ENCODE data around the gene GPC3. TPM values are rescaled to one million over a fixed set of nuclear protein-coding genes. Genes with fewer than 3 reads are reported as not detected.

GPC3 gene
- total and polyA plus RNA-seq, 2 donors (not counting 3 experiments of a cell fraction or from before 2014, with no cell fraction given) = not detected

DNA sequence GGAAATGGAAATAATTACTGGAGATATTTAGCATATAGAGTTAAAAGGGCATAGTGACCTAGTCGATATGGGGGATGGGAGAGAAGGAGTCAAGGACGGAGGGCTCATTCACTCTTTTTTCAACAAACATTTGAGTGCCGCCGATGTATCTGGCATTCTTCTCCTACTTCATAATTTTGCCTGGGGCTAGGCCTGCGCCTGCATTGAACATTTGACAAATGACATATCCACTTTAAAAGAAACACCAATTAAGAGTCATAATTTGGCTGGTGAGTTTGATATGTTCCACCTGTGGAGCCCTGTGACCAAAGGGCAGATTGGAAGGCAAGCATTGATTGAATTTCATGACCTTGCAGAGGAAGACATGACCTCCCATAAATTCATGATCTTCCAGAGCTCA, 2.6 kb upstream of the GPC3 start:
- dilution Hi-C loops (cut with MboI; ENCODE audit: extremely low pct_ligation_motif_present, low sequenced_read_pairs) (no loop called here), intact Hi-C loops (cut with micrococcal nuclease) (no loop called here)
- no peak for TF ChIP-seq FOS (IDR thresholded peaks at IDR 0.05; ENCODE audit: borderline replicate concordance, insufficient read depth, low read length)
- no peak for TF ChIP-seq EZH2 (IDR thresholded peaks at IDR 0.05; ENCODE audit: borderline replicate concordance, low read depth, low read length, severe bottlenecking)
- TF ChIP-seq, protein P1, sequence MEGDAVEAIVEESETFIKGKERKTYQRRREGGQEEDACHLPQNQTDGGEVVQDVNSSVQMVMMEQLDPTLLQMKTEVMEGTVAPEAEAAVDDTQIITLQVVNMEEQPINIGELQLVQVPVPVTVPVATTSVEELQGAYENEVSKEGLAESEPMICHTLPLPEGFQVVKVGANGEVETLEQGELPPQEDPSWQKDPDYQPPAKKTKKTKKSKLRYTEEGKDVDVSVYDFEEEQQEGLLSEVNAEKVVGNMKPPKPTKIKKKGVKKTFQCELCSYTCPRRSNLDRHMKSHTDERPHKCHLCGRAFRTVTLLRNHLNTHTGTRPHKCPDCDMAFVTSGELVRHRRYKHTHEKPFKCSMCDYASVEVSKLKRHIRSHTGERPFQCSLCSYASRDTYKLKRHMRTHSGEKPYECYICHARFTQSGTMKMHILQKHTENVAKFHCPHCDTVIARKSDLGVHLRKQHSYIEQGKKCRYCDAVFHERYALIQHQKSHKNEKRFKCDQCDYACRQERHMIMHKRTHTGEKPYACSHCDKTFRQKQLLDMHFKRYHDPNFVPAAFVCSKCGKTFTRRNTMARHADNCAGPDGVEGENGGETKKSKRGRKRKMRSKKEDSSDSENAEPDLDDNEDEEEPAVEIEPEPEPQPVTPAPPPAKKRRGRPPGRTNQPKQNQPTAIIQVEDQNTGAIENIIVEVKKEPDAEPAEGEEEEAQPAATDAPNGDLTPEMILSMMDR (IDR thresholded peaks at IDR 0.05; ENCODE audit: extremely low read depth in 1 of 2, insufficient read depth in 1 of 2, low read depth in 1 of 2, low read length in 2 of 2) = no peak
- no peak for TF ChIP-seq GATA2 (IDR thresholded peaks at IDR 0.05; ENCODE audit: insufficient read depth, insufficient read length, low read depth, low read length)
- no peak for TF ChIP-seq JUN (IDR thresholded peaks at IDR 0.05; ENCODE audit: borderline replicate concordance, insufficient read depth, insufficient read length, low read depth)
- Histone ChIP-seq H3K9me1 (replicated peaks; ENCODE audit: control insufficient read depth, extremely low read depth, insufficient read depth, low read length) (no peaks in the 10 kb centered on the region), H3K9me3 (replicated peaks; ENCODE audit: control insufficient read depth, insufficient read depth, low read length) (no peaks in the 10 kb centered on the region), H3K27ac (ENCODE audit: insufficient read depth, low read depth, low read length) (no peak overlapping the region), H3K27me3 (ENCODE audit: control insufficient read depth in 2 of 2, insufficient read depth in 2 of 2, low read length in 2 of 2) (peaks cover 6 to 10% of the 10 kb centered on the region in 2 experiments), H3K4me1 (ENCODE audit: control insufficient read depth, extremely low read depth, insufficient read depth, low read length) (no peaks in the 10 kb centered on the region), H3K4me3 (replicated peaks in 1 of 3; ENCODE audit: insufficient read depth in 1 of 3, low read depth in 1 of 3, low read length in 3 of 3) (no peak overlapping the region), H3K9ac (replicated peaks; ENCODE audit: extremely low read depth, insufficient read depth, low read length) (no peak overlapping the region), H4K20me1 (replicated peaks; ENCODE audit: control insufficient read depth, extremely low read depth, insufficient read depth, low read length) (no peaks in the 10 kb centered on the region), H3K79me2 (ENCODE audit: control insufficient read depth, insufficient read depth, low read length) (no peaks in the 10 kb centered on the region), H3K36me3 (ENCODE audit: control insufficient read depth in 2 of 2, extremely low read depth in 1 of 2, insufficient read depth in 2 of 2, low read length in 2 of 2) (no peaks in the 10 kb centered on the region), H2AFZ (ENCODE audit: low read depth, low read length) (no peak overlapping the region), H3K4me2 (ENCODE audit: insufficient read depth, low read length) (no peak overlapping the region)
- DNase-seq (ENCODE audit: low read depth, low spot score) = no peak
- ChIA-PET CTCF (no interaction called here), POLR2A (no interaction called here)
- FAIRE-seq = no peak
- no TSS peak for BruUV-seq (replicated peaks)

- H3K4me2 ChIP-seq (ENCODE audit: insufficient read depth, low read length) = no peak overlapping the region
- dilution Hi-C loops (cut with MboI; ENCODE audit: extremely low pct_ligation_motif_present, low sequenced_read_pairs) = no loop called here
- POLR2A ChIA-PET = no interaction called here
- no TSS peak for BruUV-seq (replicated peaks)
- no peak overlapping the region for H3K4me3 ChIP-seq (replicated peaks in 1 of 3; ENCODE audit: insufficient read depth in 1 of 3, low read depth in 1 of 3, low read length in 3 of 3)
- H3K27me3 ChIP-seq (ENCODE audit: control insufficient read depth in 2 of 2, insufficient read depth in 2 of 2, low read length in 2 of 2) = peaks cover 6 to 10% of the 10 kb centered on the region in 2 experiments
- no peak overlapping the region for H3K27ac ChIP-seq (ENCODE audit: insufficient read depth, low read depth, low read length)
- FAIRE-seq = no peak
- no peak overlapping the region for H3K9ac ChIP-seq (replicated peaks; ENCODE audit: extremely low read depth, insufficient read depth, low read length)
- H3K36me3 ChIP-seq (ENCODE audit: control insufficient read depth in 2 of 2, extremely low read depth in 1 of 2, insufficient read depth in 2 of 2, low read length in 2 of 2) = no peaks in the 10 kb centered on the region
- CTCF ChIA-PET = no interaction called here
- no peaks in the 10 kb centered on the region for H3K4me1 ChIP-seq (ENCODE audit: control insufficient read depth, extremely low read depth, insufficient read depth, low read length)
- H2AFZ ChIP-seq (ENCODE audit: low read depth, low read length) = no peak overlapping the region
- no peaks in the 10 kb centered on the region for H4K20me1 ChIP-seq (replicated peaks; ENCODE audit: control insufficient read depth, extremely low read depth, insufficient read depth, low read length)
- no peaks in the 10 kb centered on the region for H3K9me3 ChIP-seq (replicated peaks; ENCODE audit: control insufficient read depth, insufficient read depth, low read length)
- no peak for DNase-seq (ENCODE audit: low read depth, low spot score)
- H3K9me1 ChIP-seq (replicated peaks; ENCODE audit: control insufficient read depth, extremely low read depth, insufficient read depth, low read length) = no peaks in the 10 kb centered on the region
- TF ChIP-seq FOS (IDR thresholded peaks at IDR 0.05; ENCODE audit: borderline replicate concordance, insufficient read depth, low read length) = no peak
- no peak for TF ChIP-seq MYC (IDR thresholded peaks at IDR 0.05; ENCODE audit: low read depth, low read length)
- no peak for TF ChIP-seq GATA2 (IDR thresholded peaks at IDR 0.05; ENCODE audit: insufficient read depth, insufficient read length, low read depth, low read length)
- TF ChIP-seq POLR2AphosphoS5 (IDR thresholded peaks at IDR 0.05; ENCODE audit: insufficient read depth, low read depth, low read length) = no peak
- no peak for TF ChIP-seq EZH2 (IDR thresholded peaks at IDR 0.05; ENCODE audit: borderline replicate concordance, low read depth, low read length, severe bottlenecking)
- no peak for TF ChIP-seq JUN (IDR thresholded peaks at IDR 0.05; ENCODE audit: borderline replicate concordance, insufficient read depth, insufficient read length, low read depth)
- no peaks in the 10 kb centered on the region for H3K79me2 ChIP-seq (ENCODE audit: control insufficient read depth, insufficient read depth, low read length)
- intact Hi-C loops (cut with micrococcal nuclease) = no loop called here
Measured at GRCh38 chrX:133987188-133987587, 1.8 kb upstream of the GPC3 start.
